Transverse colon (tissue), 4 donors: ENCODE results near the gene CDC42EP1. TPM values are rescaled to one million over a fixed set of nuclear protein-coding genes. Genes with fewer than 3 reads are reported as not detected.

Source experiments
- DNase-seq: peaks from one replicate; pipeline ENCODE4 v3.0.0-alpha.2; 2019
- H3K27ac ChIP-seq, 4 donors: fragments of 200-600 bp; sonication (generic); 2 replicates each; pipeline ENCODE4 v1.5.1; 2016 to 2018; ENCODE audit warnings: inconsistent platforms in 4 of 4
- H3K27me3 ChIP-seq: fragments of 200-600 bp; sonication (generic); 2 replicates; pipeline ENCODE4 v1.5.1; 2017; ENCODE audit warnings: inconsistent platforms
- H3K36me3 ChIP-seq, 4 donors: fragments of 200-600 bp; sonication (generic); 2 replicates each; pipeline ENCODE4 v1.5.1; 2017 to 2019; ENCODE audit warnings: inconsistent platforms in 4 of 4
- H3K4me1 ChIP-seq, 4 donors: fragments of 200-600 bp; sonication (generic); 2 replicates each; pipeline ENCODE4 v1.5.1; 2017 to 2020; ENCODE audit warnings: inconsistent platforms in 4 of 4
- H3K4me3 ChIP-seq, 4 donors: fragments of 200-600 bp; sonication (generic); 1 replicate in 1 of 4; 2 replicates in 3 of 4; pipeline versions ENCODE4 v1.5.1 to v1.6.1; 2017 to 2019; ENCODE audit warnings: inconsistent platforms in 4 of 4
- H3K9me3 ChIP-seq, 2 donors: fragments of 200-600 bp; sonication (generic); 2 replicates each; pipeline ENCODE4 v1.5.1; 2017 to 2019; ENCODE audit warnings: inconsistent platforms in 2 of 2
- EP300 ChIP-seq: sonication (generic); formaldehyde crosslinking; IDR thresholded peaks from one replicate; pipeline ENCODE4 v1.6.1; 2017; ENCODE audit warnings: antibody characterized with exemption, low read depth
- POLR2A ChIP-seq: fragments of 450-650 bp; IDR thresholded peaks from one replicate; pipeline ENCODE4 v1.6.1; 2016; ENCODE audit warnings: antibody characterized with exemption, mild to moderate bottlenecking, moderate library complexity
- POLR2AphosphoS5 ChIP-seq, 3 donors: sonication (generic); formaldehyde crosslinking; IDR thresholded peaks; one replicate each; pipeline ENCODE4 v1.6.1; 2016; ENCODE audit warnings: antibody characterized with exemption in 3 of 3
- WGBS, 2 donors: methylation state at CpG; one replicate each; pipeline ENCODE4 v1.1.5; 2018; ENCODE audit warnings: low coverage in 1 of 2; 5-methylcytosine and 5-hydroxymethylcytosine counted together
- in situ Hi-C, 4 donors: fragments of 200-750 bp; cut with MboI; loops; one replicate each; pipeline versions ENCODE4 v1.15.0 to v1.15.1; 2017; ENCODE audit warnings: low sequenced_read_pairs in 3 of 4, low pct_ligation_motif_present in 1 of 4, low pct_unique_long_range_greater_than_20kb in 1 of 4
- intact Hi-C: fragments of 100-400 bp; cut with DNase I; formaldehyde crosslinking; loops from one replicate; pipeline ENCODE4 v1.15.1; 2023; ENCODE audit warnings: low total_unique reads
- total RNA-seq, 4 donors: library from RNA; depleted of rRNA; stranded (reverse); fragments of >200 nt; gene quantifications; one replicate each; pipeline ENCODE4 v1.1.0, GENCODE V29; 2016
- TF ChIP-seq, protein P1 (sequence below), 5 experiments: fragments of 200-600 bp in 3 of 5; fragments of 450-650 bp in 2 of 5; sonication (generic) in 3 of 5; IDR thresholded peaks; 1 replicate in 2 of 5; 2 replicates in 3 of 5; pipeline ENCODE4 v1.5.1; 2016 to 2017; ENCODE audit warnings: antibody characterized with exemption in 5 of 5, inconsistent platforms in 3 of 5, mild to moderate bottlenecking in 2 of 5, moderate library complexity in 1 of 5

CDC42EP1 gene
- total RNA-seq, 4 donors from 2014 or later, result 27.3 to 52.9 (median 28.9) TPM

DNA sequence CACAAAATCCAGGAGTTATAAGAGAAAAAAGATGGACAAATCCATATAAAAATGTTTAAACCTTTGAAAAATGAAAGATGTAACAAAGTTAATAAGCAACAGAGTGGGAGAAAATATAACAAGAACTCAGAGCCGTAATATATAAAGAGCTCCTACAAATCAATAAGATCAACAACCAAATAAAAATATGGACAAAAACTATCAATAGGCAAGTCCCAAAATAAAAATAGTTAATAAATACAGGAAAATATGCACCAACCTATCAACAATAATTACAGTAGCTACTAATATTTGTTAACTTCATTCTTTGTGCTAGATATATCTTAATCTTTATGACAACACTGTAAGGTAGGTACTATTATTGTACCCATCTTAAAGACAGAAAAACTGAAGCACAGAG lies 43.8 kb upstream of the CDC42EP1 start:
- DNase-seq, result no peak
- TF ChIP-seq POLR2A, result no peak
- no peak for TF ChIP-seq POLR2AphosphoS5 (IDR thresholded peaks at IDR 0.05)
- TF ChIP-seq, protein P1, sequence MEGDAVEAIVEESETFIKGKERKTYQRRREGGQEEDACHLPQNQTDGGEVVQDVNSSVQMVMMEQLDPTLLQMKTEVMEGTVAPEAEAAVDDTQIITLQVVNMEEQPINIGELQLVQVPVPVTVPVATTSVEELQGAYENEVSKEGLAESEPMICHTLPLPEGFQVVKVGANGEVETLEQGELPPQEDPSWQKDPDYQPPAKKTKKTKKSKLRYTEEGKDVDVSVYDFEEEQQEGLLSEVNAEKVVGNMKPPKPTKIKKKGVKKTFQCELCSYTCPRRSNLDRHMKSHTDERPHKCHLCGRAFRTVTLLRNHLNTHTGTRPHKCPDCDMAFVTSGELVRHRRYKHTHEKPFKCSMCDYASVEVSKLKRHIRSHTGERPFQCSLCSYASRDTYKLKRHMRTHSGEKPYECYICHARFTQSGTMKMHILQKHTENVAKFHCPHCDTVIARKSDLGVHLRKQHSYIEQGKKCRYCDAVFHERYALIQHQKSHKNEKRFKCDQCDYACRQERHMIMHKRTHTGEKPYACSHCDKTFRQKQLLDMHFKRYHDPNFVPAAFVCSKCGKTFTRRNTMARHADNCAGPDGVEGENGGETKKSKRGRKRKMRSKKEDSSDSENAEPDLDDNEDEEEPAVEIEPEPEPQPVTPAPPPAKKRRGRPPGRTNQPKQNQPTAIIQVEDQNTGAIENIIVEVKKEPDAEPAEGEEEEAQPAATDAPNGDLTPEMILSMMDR (IDR thresholded peaks at IDR 0.05), result no peak
- TF ChIP-seq EP300, result no peak
- Histone ChIP-seq H3K9me3 (no peaks in the 10 kb centered on the region), H3K4me1 (peaks cover 9 to 46% (median 38%) of the 10 kb centered on the region in 4 donors), H3K36me3 (no peaks in the 10 kb centered on the region), H3K27me3 (peaks cover 22% of the 10 kb centered on the region), H3K4me3 (no peak overlapping the region), H3K27ac (no peak overlapping the region)
- in situ Hi-C loops, result no loop called here
- intact Hi-C loops, result no loop called here
- WGBS, 2 donors, result 100% methylated on average over 1 of the region's 1 CpG

GRCh38 chr22:37517826-37518450 lies 42.3 kb upstream of the CDC42EP1 start:
- Histone ChIP-seq H3K4me3 (peak overlapping the region; percentile 62 to 74 (median 72)), H3K36me3 (no peaks in the 10 kb centered on the region), H3K9me3 (no peaks in the 10 kb centered on the region), H3K4me1 (peaks cover 7 to 34% (median 25%) of the 10 kb centered on the region in 4 donors), H3K27ac (peak overlapping the region; percentile 63 to 89 (median 86)), H3K27me3 (peaks cover 22% of the 10 kb centered on the region)
- 75 to 88% methylated on average over 2 to 15 of the region's 15 CpGs for WGBS, 2 donors
- no peak for TF ChIP-seq POLR2A
- TF ChIP-seq POLR2AphosphoS5 (IDR thresholded peaks at IDR 0.05), result no peak
- TF ChIP-seq, protein P1 (IDR thresholded peaks at IDR 0.05), result no peak
- no peak for TF ChIP-seq EP300
- in situ Hi-C loops (no loop called here), intact Hi-C loops (no loop called here)
- DNase-seq, result no peak

DNA sequence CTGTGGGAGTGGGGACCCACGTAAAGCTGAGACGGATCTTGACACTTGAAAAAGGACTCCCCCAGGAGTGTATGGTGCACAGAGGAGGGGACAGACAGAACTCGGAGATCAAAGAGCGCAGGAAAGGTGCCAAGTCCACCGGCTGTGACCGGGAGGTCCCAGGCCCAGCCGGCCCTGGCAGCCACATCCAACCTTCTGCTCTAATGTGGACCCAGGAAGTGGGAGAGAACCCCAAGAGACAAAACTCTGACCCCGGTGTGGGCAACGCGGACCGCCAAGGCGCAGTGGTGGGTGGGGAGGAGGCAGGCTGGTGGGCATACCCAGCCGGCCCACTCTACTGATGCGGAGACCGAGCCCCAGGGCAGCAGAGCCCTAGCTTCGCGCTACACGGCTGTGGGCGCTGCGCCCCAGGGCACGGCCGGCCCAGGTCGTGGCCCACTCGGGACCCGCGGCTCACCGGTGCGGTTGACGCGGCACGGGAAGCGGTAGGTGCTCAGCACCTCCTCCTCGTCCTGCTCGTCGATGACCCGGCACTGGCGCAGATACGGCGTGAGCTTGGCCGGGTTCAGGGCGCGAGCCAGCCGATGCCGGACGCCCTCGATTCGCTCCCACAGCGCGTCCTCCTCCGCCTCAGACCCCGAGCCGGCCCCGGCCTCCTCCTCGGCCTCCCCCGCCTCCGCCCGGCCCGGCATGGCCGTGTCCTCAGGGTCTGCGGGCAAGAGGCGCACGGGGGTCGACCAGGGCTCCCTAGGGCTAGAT lies 41.6 kb upstream of the CDC42EP1 start:
- TF ChIP-seq POLR2AphosphoS5 (IDR thresholded peaks at IDR 0.05) (no peak), POLR2A (peak; percentile 29), EP300 (no peak)
- TF ChIP-seq, protein P1 (IDR thresholded peaks at IDR 0.05), result no peak
- in situ Hi-C loops, result no loop called here
- no peaks in the 10 kb centered on the region for H3K9me3 ChIP-seq

More for the DNA sequence above, 41.6 kb upstream of the CDC42EP1 start:
- peaks cover 4 to 27% (median 18%) of the 10 kb centered on the region in 4 donors for H3K4me1 ChIP-seq
- DNase-seq, result no peak
- H3K36me3 ChIP-seq, result no peaks in the 10 kb centered on the region
- peak overlapping the region; percentile 62 to 74 (median 72) for H3K4me3 ChIP-seq
- intact Hi-C loops, result no loop called here
- peak overlapping the region; percentile 63 to 89 (median 86) for H3K27ac ChIP-seq
- WGBS, 2 donors, result 27% methylated on average over 2 to 16 of the region's 63 CpGs
- peaks cover 22% of the 10 kb centered on the region for H3K27me3 ChIP-seq
